A549 (cell line): ENCODE measurements around the gene SETBP1.

Experiments used
- CHD2 ChIP-seq: fragments of 150-350 bp; IDR thresholded peaks from 2 replicates; pipeline ENCODE4 v1.6.1; 2014; ENCODE audit warnings: low read length; ENCODE audit not compliant: partially characterized antibody
- HOXA7 ChIP-seq: fragments of 250-450 bp; sonication (Bioruptor Pico); IDR thresholded peaks from 2 replicates; pipeline ENCODE4 v1.5.0; 2020; ENCODE audit warnings: mild to moderate bottlenecking, moderate library complexity
- JUN ChIP-seq, 2 experiments: fragments of >200 bp; sonication (Bioruptor Twin); formaldehyde crosslinking; IDR thresholded peaks; 2 replicates in 1 of 2; 3 replicates in 1 of 2; pipeline ENCODE4 v1.6.1; 2016 to 2017
- MAZ ChIP-seq: fragments of 150-350 bp; IDR thresholded peaks from 2 replicates; pipeline ENCODE4 v1.6.1; 2014; ENCODE audit warnings: antibody characterized with exemption, low read depth, low read length, borderline replicate concordance
- POLR2A ChIP-seq: IDR thresholded peaks from 2 replicates; pipeline ENCODE4 v1.6.1; 2012; ENCODE audit warnings: mild to moderate bottlenecking, low read length
- TF ChIP-seq, protein P1 (sequence below): fragments of >200 bp; sonication (Bioruptor Twin); formaldehyde crosslinking; IDR thresholded peaks from 3 replicates; pipeline ENCODE4 v1.5.1; 2016

DNA sequence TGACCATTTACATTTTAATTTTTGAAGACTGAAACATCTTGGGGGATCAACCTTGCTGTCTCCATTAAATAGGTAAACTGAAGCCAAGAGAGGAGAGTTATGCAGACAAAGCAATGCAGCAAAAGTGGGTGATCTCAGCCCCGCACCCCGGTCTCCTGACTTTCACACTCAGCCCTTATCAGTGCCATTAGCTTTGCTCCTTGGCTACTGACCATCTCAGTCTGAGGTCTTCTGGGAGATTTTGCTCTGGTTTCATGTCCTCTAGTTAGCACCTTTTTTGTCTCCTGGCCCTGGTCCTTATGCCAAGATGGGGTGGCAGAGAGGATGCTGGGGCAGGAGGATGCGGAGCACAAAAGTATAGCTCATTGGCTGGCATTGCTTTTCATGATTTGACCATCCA is 61.4 kb downstream of the SETBP1 start:
- no peak for TF ChIP-seq MAZ
- TF ChIP-seq, protein P1, sequence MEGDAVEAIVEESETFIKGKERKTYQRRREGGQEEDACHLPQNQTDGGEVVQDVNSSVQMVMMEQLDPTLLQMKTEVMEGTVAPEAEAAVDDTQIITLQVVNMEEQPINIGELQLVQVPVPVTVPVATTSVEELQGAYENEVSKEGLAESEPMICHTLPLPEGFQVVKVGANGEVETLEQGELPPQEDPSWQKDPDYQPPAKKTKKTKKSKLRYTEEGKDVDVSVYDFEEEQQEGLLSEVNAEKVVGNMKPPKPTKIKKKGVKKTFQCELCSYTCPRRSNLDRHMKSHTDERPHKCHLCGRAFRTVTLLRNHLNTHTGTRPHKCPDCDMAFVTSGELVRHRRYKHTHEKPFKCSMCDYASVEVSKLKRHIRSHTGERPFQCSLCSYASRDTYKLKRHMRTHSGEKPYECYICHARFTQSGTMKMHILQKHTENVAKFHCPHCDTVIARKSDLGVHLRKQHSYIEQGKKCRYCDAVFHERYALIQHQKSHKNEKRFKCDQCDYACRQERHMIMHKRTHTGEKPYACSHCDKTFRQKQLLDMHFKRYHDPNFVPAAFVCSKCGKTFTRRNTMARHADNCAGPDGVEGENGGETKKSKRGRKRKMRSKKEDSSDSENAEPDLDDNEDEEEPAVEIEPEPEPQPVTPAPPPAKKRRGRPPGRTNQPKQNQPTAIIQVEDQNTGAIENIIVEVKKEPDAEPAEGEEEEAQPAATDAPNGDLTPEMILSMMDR = no peak
- no peak for TF ChIP-seq JUN (IDR thresholded peaks at IDR 0.05)
- no peak for TF ChIP-seq HOXA7 (CRISPR knock-in tag)
- TF ChIP-seq POLR2A = no peak
- TF ChIP-seq CHD2 = no peak
